ENCODE data around the gene ACTR2. TPM values are rescaled to one million over a fixed set of nuclear protein-coding genes. Genes with fewer than 3 reads are reported as not detected.

Gene ACTR2
- polyA plus RNA-seq, 3 donors, result 175 to 209 (median 185) TPM

- no peak for DNase-seq (ENCODE audit: extremely low read depth in 1 of 11, low read depth in 9 of 11, low spot score in 4 of 11)
Observed at GRCh38 chr2:65320042-65320725, 92.6 kb downstream of the ACTR2 start.

Other genes with a start within 250 kb of the ACTR2 start
- 10 to 100 TPM in 1 of 3 donors, 1 to 10 TPM in 2; 7.3 to 10.3 (median 8.1) TPM for gene SLC1A4, start 238.4 kb upstream of the ACTR2 start, polyA plus RNA-seq (ENCODE audit: insufficient read length in 3 of 3)
- 10 to 100 TPM; 28.0 to 31.3 (median 29.2) TPM for gene CEP68, start 171.4 kb upstream of the ACTR2 start, polyA plus RNA-seq (ENCODE audit: insufficient read length in 3 of 3)
- 100 to 1,000 TPM; 229 to 277 (median 254) TPM for gene RAB1A, start 97.7 kb upstream of the ACTR2 start, polyA plus RNA-seq (ENCODE audit: insufficient read length in 3 of 3)
- gene SPRED2, start 204.8 kb downstream of the ACTR2 start, polyA plus RNA-seq (ENCODE audit: insufficient read length in 3 of 3), result 10 to 100 TPM; 37.8 to 41.0 (median 39.4) TPM